Suprapubic skin (tissue), 4 donors: ENCODE measurements around the gene TTC27.
"Not testable (repeated sequence)": the region's sequence is repeated elsewhere in the genome, so short reads cannot be mapped to it uniquely, and the experiment has no call there.

Experiments
- CTCF ChIP-seq, 2 donors: fragments of 200-600 bp in 1 of 2; fragments of 450-650 bp in 1 of 2; sonication (generic) in 1 of 2; IDR thresholded peaks; one replicate each; pipeline ENCODE4 v1.5.1; 2016 to 2019; ENCODE audit warnings: antibody characterized with exemption in 2 of 2, mild to moderate bottlenecking in 1 of 2, moderate library complexity in 1 of 2
- EP300 ChIP-seq: sonication (generic); formaldehyde crosslinking; IDR thresholded peaks from one replicate; pipeline ENCODE4 v1.6.1; 2017; ENCODE audit warnings: antibody characterized with exemption
- POLR2A ChIP-seq, 2 donors: fragments of 450-650 bp; IDR thresholded peaks; one replicate each; pipeline ENCODE4 v1.6.1; 2017; ENCODE audit warnings: antibody characterized with exemption in 2 of 2, mild to moderate bottlenecking in 2 of 2, moderate library complexity in 2 of 2
- POLR2AphosphoS5 ChIP-seq, 3 donors: sonication (generic); formaldehyde crosslinking; IDR thresholded peaks; one replicate each; pipeline ENCODE4 v1.6.1; 2017; ENCODE audit warnings: antibody characterized with exemption in 3 of 3

- not testable (repeated sequence) for TF ChIP-seq CTCF (IDR thresholded peaks at IDR 0.05); POLR2AphosphoS5 (IDR thresholded peaks at IDR 0.05); POLR2A (IDR thresholded peaks at IDR 0.05); EP300
Observed at GRCh38 chr2:32846274-32846673, 218.4 kb downstream of the TTC27 start.
